SU-DHL-6 (cell line): Measurements from ENCODE around the gene PGAP3.

Source experiments
- H2AFZ ChIP-seq: fragments of 200-600 bp; sonication (generic); 2 replicates; pipeline ENCODE4 v1.6.1; 2014; ENCODE audit warnings: low read depth, mild to moderate bottlenecking, moderate library complexity, mixed read lengths, antibody characterized with exemption, low read length; ENCODE audit not compliant: severe bottlenecking
- H3F3A ChIP-seq: fragments of 200-600 bp; shearing (Covaris generic); 2 replicates; pipeline ENCODE4 v1.6.0; 2016; ENCODE audit warnings: antibody characterized with exemption, mild to moderate bottlenecking; ENCODE audit not compliant: insufficient read depth
- H3K27ac ChIP-seq: fragments of 200-600 bp; sonication (generic); 2 replicates; pipeline ENCODE4 v1.5.1; 2016; ENCODE audit warnings: low read depth, mild to moderate bottlenecking, low read length, moderate library complexity, mixed read lengths
- H3K27me3 ChIP-seq: fragments of 200-600 bp; sonication (generic), shearing (Covaris generic); 2 replicates; pipeline ENCODE4 v1.6.0; 2014; ENCODE audit warnings: mild to moderate bottlenecking, low read length
- H3K36me3 ChIP-seq: fragments of 200-600 bp; sonication (generic); 2 replicates; pipeline ENCODE4 v1.6.1; 2014; ENCODE audit warnings: mild to moderate bottlenecking, low read length, mixed read lengths
- H3K4me2 ChIP-seq: fragments of 300-600, 200-600 bp; shearing (Covaris generic), sonication (generic); 2 replicates; pipeline ENCODE4 v1.6.0; 2014; ENCODE audit warnings: low read length, low read depth, mild to moderate bottlenecking; ENCODE audit not compliant: poor library complexity, severe bottlenecking
- H3K4me3 ChIP-seq: fragments of 200-600 bp; sonication (generic); 2 replicates; pipeline ENCODE4 v1.5.1; 2014; ENCODE audit warnings: antibody characterized with exemption, low read length, mild to moderate bottlenecking, mixed read lengths; ENCODE audit not compliant: insufficient read depth, poor library complexity, severe bottlenecking
- H3K79me2 ChIP-seq: fragments of 200-600 bp; sonication (generic); 2 replicates; pipeline ENCODE4 v1.6.1; 2014; ENCODE audit warnings: mild to moderate bottlenecking, low read length, moderate library complexity; ENCODE audit not compliant: insufficient read depth
- H3K9ac ChIP-seq: fragments of 200-600 bp; sonication (generic); 2 replicates; pipeline ENCODE4 v1.7.0; 2014; ENCODE audit warnings: mild to moderate bottlenecking, low read length
- H3K9me2 ChIP-seq: fragments of 200-600 bp; sonication (generic); replicated peaks from 2 replicates; pipeline ENCODE4 v1.6.1; 2014; ENCODE audit warnings: low read length; ENCODE audit not compliant: insufficient read depth
- H3K9me3 ChIP-seq: fragments of 200-600 bp; sonication (generic); 2 replicates; pipeline ENCODE4 v1.6.1; 2014; ENCODE audit warnings: low read length, mixed read lengths; ENCODE audit not compliant: insufficient read depth
- H4K20me1 ChIP-seq: fragments of 200-600 bp; sonication (generic); 2 replicates; pipeline ENCODE4 v1.6.1; 2014; ENCODE audit warnings: low read depth, mild to moderate bottlenecking, antibody characterized with exemption, low read length, moderate library complexity, mixed read lengths
- CTCF ChIP-seq: fragments of 200-600 bp; sonication (generic); IDR thresholded peaks from one replicate; pipeline ENCODE4 v1.5.1; 2017; ENCODE audit warnings: antibody characterized with exemption, mild to moderate bottlenecking, low read length, moderate library complexity; ENCODE audit not compliant: insufficient read depth, poor library complexity, severe bottlenecking
- EZH2phosphoT487 ChIP-seq: fragments of 200-600 bp; sonication (generic), shearing (Covaris generic); conservative IDR thresholded peaks from 2 replicates; pipeline ENCODE4 v1.6.1; 2018; ENCODE audit warnings: mild to moderate bottlenecking, antibody characterized with exemption, low read length, moderate library complexity, mixed read lengths

Gene PGAP3

GRCh38 chr17:39653662-39654331, 34.1 kb downstream of the PGAP3 start:
- H3K4me2 ChIP-seq = no peak overlapping the region
- H3K9me3 ChIP-seq = no peaks in the 10 kb centered on the region
- H3K36me3 ChIP-seq = no peaks in the 10 kb centered on the region
- H3K27me3 ChIP-seq = no peaks in the 10 kb centered on the region
- H3K79me2 ChIP-seq = no peaks in the 10 kb centered on the region
- no peaks in the 10 kb centered on the region for H4K20me1 ChIP-seq
- H3K27ac ChIP-seq = no peak overlapping the region
- no peak overlapping the region for H3K4me3 ChIP-seq
- H3F3A ChIP-seq = no peaks in the 10 kb centered on the region
- H3K9ac ChIP-seq = no peak overlapping the region
- no peaks in the 10 kb centered on the region for H3K9me2 ChIP-seq
- no peak overlapping the region for H2AFZ ChIP-seq
- peak; percentile 96 for TF ChIP-seq CTCF
- TF ChIP-seq EZH2phosphoT487 = no peak

- no peak overlapping the region for H3K27ac ChIP-seq
- H3F3A ChIP-seq = no peaks in the 10 kb centered on the region
- no peak overlapping the region for H3K9ac ChIP-seq
- H3K4me3 ChIP-seq = no peak overlapping the region
- H3K4me2 ChIP-seq = no peak overlapping the region
- TF ChIP-seq EZH2phosphoT487 (no peak), CTCF (no peak)
- no peaks in the 10 kb centered on the region for H3K9me3 ChIP-seq
- H2AFZ ChIP-seq = no peak overlapping the region
- no peaks in the 10 kb centered on the region for H3K27me3 ChIP-seq
- H3K36me3 ChIP-seq = no peaks in the 10 kb centered on the region
- H3K9me2 ChIP-seq = no peaks in the 10 kb centered on the region
- no peaks in the 10 kb centered on the region for H3K79me2 ChIP-seq
- no peaks in the 10 kb centered on the region for H4K20me1 ChIP-seq
Measured at GRCh38 chr17:39653316-39653661, 34.6 kb downstream of the PGAP3 start.

- Histone ChIP-seq H3K27me3 (no peaks in the 10 kb centered on the region), H3K9ac (no peak overlapping the region), H3K4me3 (no peak overlapping the region), H3K27ac (no peak overlapping the region), H3K36me3 (no peaks in the 10 kb centered on the region), H3K79me2 (no peaks in the 10 kb centered on the region), H2AFZ (no peak overlapping the region), H3K9me2 (no peaks in the 10 kb centered on the region), H3K4me2 (no peak overlapping the region), H3K9me3 (no peaks in the 10 kb centered on the region), H4K20me1 (no peaks in the 10 kb centered on the region), H3F3A (no peaks in the 10 kb centered on the region)
- no peak for TF ChIP-seq EZH2phosphoT487
Measured at GRCh38 chr17:39652587-39653315, 35.1 kb downstream of the PGAP3 start.
